GM12878 (cell line): ENCODE results near the gene SHMT2. TPM values are rescaled to one million over a fixed set of nuclear protein-coding genes. Genes with fewer than 3 reads are reported as not detected.

Source experiments
- ATAC-seq: fragments of 200-7000 bp; cut with Tn5 transposase; 3 replicates; pipeline ENCODE4 v1.9.1; 2020; ENCODE audit warnings: mild to moderate bottlenecking, moderate library complexity
- BruUV-seq: library from RNA; stranded (reverse); fragments of 400-500 nt; replicated peaks from 2 replicates; lab custom pipeline; 2021; lab: Mats Ljungman, UMichigan
- CTCF ChIA-PET: fragments of 300-600 bp; sonication (Branson Sonifier 250); formaldehyde crosslinking; extraction: SDS; loops from one replicate; lab custom pipeline; 2021; ENCODE audit warnings: inconsistent platforms; lab: Yijun Ruan, JAX
- POLR2A ChIA-PET: fragments of 350-600 bp; formaldehyde crosslinking; extraction: SDS; loops from one replicate; lab custom pipeline; 2021; ENCODE audit warnings: inconsistent platforms; lab: Charles Lee
- RAD21 ChIA-PET: fragments of 300-600 bp; sonication (Branson Sonifier 250); formaldehyde crosslinking; loops from one replicate; lab custom pipeline; 2023; ENCODE audit warnings: antibody characterized with exemption; ENCODE audit not compliant: unreplicated experiment; lab: Charles Lee
- SMC1A ChIA-PET: fragments of 300-600 bp; sonication (Branson Sonifier 250); formaldehyde crosslinking; loops from one replicate; lab custom pipeline; 2023; ENCODE audit not compliant: unreplicated experiment, uncharacterized antibody; lab: Charles Lee
- DNase-seq: peaks from one replicate; pipeline ENCODE4 v3.0.0-alpha.2; 2011; ENCODE audit warnings: low read depth, low spot score
- FAIRE-seq: peaks from 3 replicates; lab custom pipeline; 2011; peaks lifted over from hg19 to GRCh38; lab: Jason Lieb, UNC
- H2AFZ ChIP-seq: 2 replicates; pipeline ENCODE4 v1.6.0; 2011; ENCODE audit warnings: low read depth, low read length, control low read depth; ENCODE audit not compliant: control insufficient read depth
- H3K27ac ChIP-seq: 2 replicates; pipeline ENCODE4 v1.5.1; 2011; ENCODE audit warnings: control low read depth; ENCODE audit not compliant: control insufficient read depth, insufficient read depth
- H3K27me3 ChIP-seq, 2 experiments: replicated peaks in 1 of 2; 2 replicates each; pipeline versions ENCODE4 v1.6.0 to v1.6.1; 2011; ENCODE audit warnings: low read length in 1 of 2; ENCODE audit not compliant: control insufficient read depth in 2 of 2, insufficient read depth in 2 of 2
- H3K36me3 ChIP-seq, 2 experiments: 2 replicates each; pipeline ENCODE4 v1.5.1; 2011; ENCODE audit warnings: low read length in 1 of 2; ENCODE audit not compliant: control insufficient read depth in 2 of 2, insufficient read depth in 2 of 2
- H3K4me1 ChIP-seq: 2 replicates; pipeline ENCODE4 v1.6.1; 2011; ENCODE audit warnings: mild to moderate bottlenecking, low read length, moderate library complexity, mixed read lengths; ENCODE audit not compliant: control insufficient read depth, insufficient read depth
- H3K4me2 ChIP-seq: 2 replicates; pipeline ENCODE4 v1.6.0; 2011; ENCODE audit warnings: control low read depth; ENCODE audit not compliant: control insufficient read depth, insufficient read depth
- H3K4me3 ChIP-seq: fragments of 200-600 bp; sonication (generic); 2 replicates; pipeline ENCODE4 v1.5.1; 2016
- H3K79me2 ChIP-seq: 2 replicates; pipeline ENCODE4 v1.6.0; 2011; ENCODE audit warnings: low read length; ENCODE audit not compliant: control insufficient read depth, insufficient read depth
- H3K9ac ChIP-seq: 2 replicates; pipeline ENCODE4 v1.8.0; 2011; ENCODE audit warnings: low read length, control low read depth, mixed read lengths; ENCODE audit not compliant: control insufficient read depth, insufficient read depth
- H3K9me3 ChIP-seq: replicated peaks from 3 replicates; pipeline ENCODE4 v1.5.1; 2011; ENCODE audit warnings: mild to moderate bottlenecking, low read length; ENCODE audit not compliant: control insufficient read depth, insufficient read depth
- H4K20me1 ChIP-seq: 2 replicates; pipeline ENCODE4 v1.6.0; 2011; ENCODE audit not compliant: control insufficient read depth, insufficient read depth
- BMI1 ChIP-seq: fragments of 450-650 bp; IDR thresholded peaks from 2 replicates; pipeline ENCODE4 v1.6.1; 2016; ENCODE audit warnings: mild to moderate bottlenecking, moderate library complexity, borderline replicate concordance
- CHD2 ChIP-seq: IDR thresholded peaks from 2 replicates; pipeline ENCODE4 v1.6.1; 2011; ENCODE audit warnings: low read depth, low read length, improper control_type of control experiment, borderline replicate concordance
- GABPA ChIP-seq: IDR thresholded peaks from 2 replicates; pipeline ENCODE4 v1.6.1; 2014; ENCODE audit warnings: antibody characterized with exemption, low read depth, mild to moderate bottlenecking, inconsistent platforms
- NR2C2 ChIP-seq: IDR thresholded peaks from 2 replicates; pipeline ENCODE4 v1.6.1; 2011; ENCODE audit warnings: borderline replicate concordance, low read depth; ENCODE audit not compliant: control insufficient read depth, insufficient read length
- PBX3 ChIP-seq: IDR thresholded peaks from 2 replicates; pipeline ENCODE4 v1.6.1; 2011; ENCODE audit warnings: mild to moderate bottlenecking, low read depth, low read length, moderate library complexity; ENCODE audit not compliant: insufficient replicate concordance
- RAD51 ChIP-seq: fragments of 450-650 bp; IDR thresholded peaks from 2 replicates; pipeline ENCODE4 v1.6.1; 2016; ENCODE audit warnings: moderate library complexity, mild to moderate bottlenecking, inconsistent platforms
- RELA ChIP-seq: fragments of 450-650 bp; IDR thresholded peaks from 2 replicates; pipeline ENCODE4 v1.8.0; 2014; ENCODE audit warnings: borderline replicate concordance; ENCODE audit not compliant: partially characterized antibody
- SIX5 ChIP-seq: IDR thresholded peaks from 2 replicates; pipeline ENCODE4 v1.6.1; 2011; ENCODE audit warnings: mild to moderate bottlenecking, low read depth, low read length, moderate library complexity; ENCODE audit not compliant: severe bottlenecking
- YY1 ChIP-seq: IDR thresholded peaks from 2 replicates; pipeline ENCODE4 v1.6.1; 2011; ENCODE audit warnings: low read depth, mild to moderate bottlenecking, low read length
- ZBTB40 ChIP-seq: fragments of 450-650 bp; IDR thresholded peaks from 2 replicates; pipeline ENCODE4 v1.6.1; 2016; ENCODE audit warnings: mild to moderate bottlenecking, moderate library complexity, borderline replicate concordance
- ZNF207 ChIP-seq: fragments of 450-650 bp; IDR thresholded peaks from 2 replicates; pipeline ENCODE4 v1.6.1; 2014; ENCODE audit warnings: antibody characterized with exemption, mild to moderate bottlenecking, borderline replicate concordance
- ZNF592 ChIP-seq: fragments of 450-650 bp; IDR thresholded peaks from 2 replicates; pipeline ENCODE4 v1.6.1; 2017; ENCODE audit warnings: mild to moderate bottlenecking, moderate library complexity
- ZSCAN29 ChIP-seq: fragments of 450-650 bp; IDR thresholded peaks from 2 replicates; pipeline ENCODE4 v1.6.1; 2017; ENCODE audit warnings: mild to moderate bottlenecking, moderate library complexity
- WGBS: methylation state at CpG from one replicate; pipeline ENCODE4 v1.1.6; 2016; ENCODE audit warnings: low lambda C conversion rate; ENCODE audit not compliant: insufficient replicate concordance, insufficient coverage; ENCODE audit errors: missing lambda C conversion rate; 5-methylcytosine and 5-hydroxymethylcytosine counted together
- in situ Hi-C: fragments of 300-500 bp; cut with MboI; formaldehyde crosslinking; loops from 9 replicates; pipeline ENCODE4 v1.14.3; 2018; ENCODE audit warnings: mixed read lengths
- intact Hi-C: fragments of 100-400 bp; cut with micrococcal nuclease; formaldehyde crosslinking; loops from one replicate; pipeline ENCODE4 v1.14.2; 2022; ENCODE audit not compliant: unreplicated experiment
- polyA plus RNA-seq, 11 experiments: library from polyadenylated mRNA; depleted of rRNA in 4 of 11; unstranded in 6 of 11; stranded (reverse) in 5 of 11; fragments of >200 nt; fragmentation: Nextera tagmentation in 4 of 11; fragmentation: Illumina TruSeq in 1 of 11; extraction: Ambion mirVana in 4 of 11; extraction: Trizol in 1 of 11; gene quantifications; 1 replicate in 1 of 11; 2 replicates in 10 of 11; pipeline versions ENCODE4 v1.2.1 to v1.2.3, GENCODE V29; 2011 to 2016; ENCODE audit warnings: inconsistent platforms in 2 of 11, missing spikeins in 2 of 11, low read depth in 1 of 11
- total RNA-seq, 4 experiments: library from RNA; depleted of rRNA in 3 of 4; stranded (reverse); fragments of >200 nt in 3 of 4; fragmentation: Illumina TruSeq in 1 of 4; extraction: Trizol in 1 of 4; gene quantifications; 2 replicates each; pipeline versions ENCODE4 v1.2.1 to v1.2.3, GENCODE V29; 2013 to 2021

The SHMT2 gene
- total and polyA plus RNA-seq, 10 of the 15 experiments (the other 5 are each of a cell fraction or from before 2014, with no cell fraction given) = 57.0 to 292 (median 186) TPM

- FAIRE-seq = peak; percentile 75
- peaks cover 16 to 20% of the 10 kb centered on the region in 2 experiments for H3K27me3 ChIP-seq
- TF ChIP-seq NR2C2 (no peak), ZNF207 (no peak), RAD51 (no peak), GABPA (no peak), SIX5 (no peak), RELA (no peak), BMI1 (no peak), ZNF592 (no peak), ZBTB40 (peak; percentile 60), ZSCAN29 (no peak), YY1 (peak; percentile 76), PBX3 (no peak), CHD2 (no peak)
Observed at GRCh38 chr12:57213058-57213715, 16.3 kb upstream of the SHMT2 start.

More at GRCh38 chr12:57213058-57213715, 16.3 kb upstream of the SHMT2 start:
- under 1% methylated on average over 16 of the region's 16 CpGs for WGBS
- Histone ChIP-seq H3K9me3 (no peaks in the 10 kb centered on the region), H3K79me2 (no peaks in the 10 kb centered on the region), H3K36me3 (no peaks in the 10 kb centered on the region), H3K9ac (no peak overlapping the region), H4K20me1 (no peaks in the 10 kb centered on the region), H3K4me3 (no peak overlapping the region), H3K4me2 (no peak overlapping the region), H3K27ac (no peak overlapping the region), H3K4me1 (peaks cover 13% of the 10 kb centered on the region), H2AFZ (no peak overlapping the region)
- no TSS peak for BruUV-seq
- ChIA-PET POLR2A (interaction anchor here (0.7 to 1.9 kb wide), 7 partner anchors 14 to 567 kb away, joined by 4 to 12 read pairs (median 5); partner anchors contain the start of gene SHMT2), CTCF (interaction anchor here (0.6 to 4.7 kb wide), 30 partner anchors 10 to 250 kb away, joined by 3 to 271 read pairs (median 4); partner anchors contain the start of genes GLI1, INHBE, LRP1 and SHMT2), SMC1A (interaction anchor here (0.7 to 4.2 kb wide), 13 partner anchors 10 to 256 kb away, joined by 3 to 55 read pairs (median 5); partner anchors contain the start of genes GLI1, INHBE and SHMT2), RAD21 (interaction anchor here (0.7 to 3.6 kb wide), 13 partner anchors 10 to 343 kb away, joined by 3 to 35 read pairs (median 7); partner anchors contain the start of genes INHBE and SHMT2)
- ATAC-seq (peak; percentile 79), DNase-seq (peak; percentile 27)
- in situ Hi-C loops = loop anchor here (5.0 kb wide), 1 partner anchor 34 kb away; no protein-coding TSS in a partner anchor
- intact Hi-C loops = loop anchor here (1.0 kb wide), 2 partner anchors 26 to 30 kb away; no protein-coding TSS in a partner anchor
